K562 (cell line): Measurements from ENCODE around the gene AKAP10. TPM values are rescaled to one million over a fixed set of nuclear protein-coding genes. Genes with fewer than 3 reads are reported as not detected.

Experiments used
- ELF4 ChIP-seq: fragments of 450-650 bp; formaldehyde crosslinking; IDR thresholded peaks from 2 replicates; pipeline ENCODE4 v1.4.0; 2022; ENCODE audit warnings: missing genetic modification characterization
- ETS2 ChIP-seq: IDR thresholded peaks from 2 replicates; pipeline ENCODE4 v1.6.1; 2016; ENCODE audit warnings: borderline replicate concordance, missing genetic modification characterization, mild to moderate bottlenecking, moderate library complexity, missing compliant biosample characterization; ENCODE audit not compliant: poor library complexity, severe bottlenecking
- HOXB6 ChIP-seq: fragments of 250-450 bp; sonication (Bioruptor Pico); IDR thresholded peaks from 2 replicates; pipeline ENCODE4 v1.5.1; 2022; ENCODE audit warnings: mild to moderate bottlenecking, borderline replicate concordance
- MCM7 ChIP-seq, 2 experiments: fragments of 450-650 bp; IDR thresholded peaks; 2 replicates each; pipeline ENCODE4 v1.6.1; 2016 to 2018
- MTA2 ChIP-seq: fragments of 450-650 bp; IDR thresholded peaks from 2 replicates; pipeline ENCODE4 v1.6.1; 2016; ENCODE audit warnings: low read depth
- NCOA6 ChIP-seq: fragments of 450-650 bp; IDR thresholded peaks from 2 replicates; pipeline ENCODE4 v1.6.1; 2017; ENCODE audit warnings: mild to moderate bottlenecking
- SAP30 ChIP-seq: fragments of 200-600 bp; sonication (generic); IDR thresholded peaks from 2 replicates; pipeline ENCODE4 v1.6.1; 2012; ENCODE audit warnings: borderline replicate concordance, low read depth, mild to moderate bottlenecking, moderate library complexity, low read length, control low read depth, inconsistent platforms; ENCODE audit not compliant: insufficient read depth, poor library complexity, severe bottlenecking
- SNAPC5 ChIP-seq: fragments of 250-450 bp; sonication (Bioruptor Pico); IDR thresholded peaks from 2 replicates; pipeline ENCODE4 v1.8.0; 2021; ENCODE audit warnings: moderate library complexity, mild to moderate bottlenecking, inconsistent platforms
- SOX6 ChIP-seq: fragments of 450-650 bp; IDR thresholded peaks from 2 replicates; pipeline ENCODE4 v1.6.1; 2014; ENCODE audit warnings: mild to moderate bottlenecking
- SP1 ChIP-seq: sonication (generic); formaldehyde crosslinking; IDR thresholded peaks from 2 replicates; pipeline ENCODE4 v1.8.1; 2022; ENCODE audit warnings: mild to moderate bottlenecking, missing genetic modification reagents
- SPI1 ChIP-seq: IDR thresholded peaks from 2 replicates; pipeline ENCODE4 v1.6.1; 2011; ENCODE audit warnings: low read depth, low read length, control low read depth, borderline replicate concordance
- SREBF2 ChIP-seq: sonication (generic); formaldehyde crosslinking; IDR thresholded peaks from 2 replicates; pipeline ENCODE4 v1.4.0; 2020; ENCODE audit warnings: mild to moderate bottlenecking, missing genetic modification reagents
- STAG1 ChIP-seq: sonication (generic); formaldehyde crosslinking; IDR thresholded peaks from 2 replicates; pipeline ENCODE4 v1.5.0; 2020; ENCODE audit warnings: missing genetic modification reagents, borderline replicate concordance
- THRA ChIP-seq: fragments of 450-650 bp; IDR thresholded peaks from 2 replicates; pipeline ENCODE4 v1.6.1; 2017; ENCODE audit warnings: mild to moderate bottlenecking, moderate library complexity
- ZNF23 ChIP-seq: fragments of 250-450 bp; sonication (Bioruptor Pico); IDR thresholded peaks from 2 replicates; pipeline ENCODE4 v1.4.0; 2020; ENCODE audit warnings: mild to moderate bottlenecking
- ZNF668 ChIP-seq: fragments of 250-450 bp; sonication (Bioruptor Pico); IDR thresholded peaks from 2 replicates; pipeline ENCODE4 v1.8.0; 2022; ENCODE audit warnings: mild to moderate bottlenecking, inconsistent platforms
- polyA plus RNA-seq, 8 experiments: library from polyadenylated mRNA; depleted of rRNA in 4 of 8; stranded (reverse) in 5 of 8; unstranded in 3 of 8; fragments of >200 nt; fragmentation: Nextera tagmentation in 2 of 8; fragmentation: Illumina TruSeq in 1 of 8; extraction: Ambion mirVana in 2 of 8; extraction: Trizol in 1 of 8; gene quantifications; 2 replicates each; pipeline versions ENCODE4 v1.2.1 to v1.2.3, GENCODE V29; 2011 to 2014; ENCODE audit warnings: inconsistent platforms in 1 of 8, missing spikeins in 1 of 8
- total RNA-seq, 7 experiments: library from RNA; depleted of rRNA in 6 of 7; stranded (reverse); fragments of >200 nt in 6 of 7; fragmentation: Illumina TruSeq in 2 of 7; extraction: Trizol in 2 of 7; gene quantifications; 2 replicates each; pipeline versions ENCODE4 v1.2.1 to v1.2.3, GENCODE V29; 2011 to 2021; ENCODE audit warnings: low replicate concordance in 1 of 7
- TF ChIP-seq, protein P1 (sequence below): fragments of 250-450 bp; sonication (Bioruptor Pico); IDR thresholded peaks from 2 replicates; pipeline ENCODE4 v1.4.0; 2020
- TF ChIP-seq, protein P2 (sequence below): fragments of 250-450 bp; sonication (Bioruptor Pico); IDR thresholded peaks from 2 replicates; pipeline ENCODE4 v1.5.0; 2021
- TF ChIP-seq, protein P3 (sequence below): fragments of 250-450 bp; sonication (Bioruptor Pico); IDR thresholded peaks from 2 replicates; pipeline ENCODE4 v1.8.0; 2022; ENCODE audit warnings: inconsistent platforms, mild to moderate bottlenecking, moderate library complexity, borderline replicate concordance

The AKAP10 gene
- total and polyA plus RNA-seq, 9 of the 15 experiments (the other 6 are each of a cell fraction or from before 2014, with no cell fraction given), result 4.0 to 20.3 (median 8.2) TPM

DNA sequence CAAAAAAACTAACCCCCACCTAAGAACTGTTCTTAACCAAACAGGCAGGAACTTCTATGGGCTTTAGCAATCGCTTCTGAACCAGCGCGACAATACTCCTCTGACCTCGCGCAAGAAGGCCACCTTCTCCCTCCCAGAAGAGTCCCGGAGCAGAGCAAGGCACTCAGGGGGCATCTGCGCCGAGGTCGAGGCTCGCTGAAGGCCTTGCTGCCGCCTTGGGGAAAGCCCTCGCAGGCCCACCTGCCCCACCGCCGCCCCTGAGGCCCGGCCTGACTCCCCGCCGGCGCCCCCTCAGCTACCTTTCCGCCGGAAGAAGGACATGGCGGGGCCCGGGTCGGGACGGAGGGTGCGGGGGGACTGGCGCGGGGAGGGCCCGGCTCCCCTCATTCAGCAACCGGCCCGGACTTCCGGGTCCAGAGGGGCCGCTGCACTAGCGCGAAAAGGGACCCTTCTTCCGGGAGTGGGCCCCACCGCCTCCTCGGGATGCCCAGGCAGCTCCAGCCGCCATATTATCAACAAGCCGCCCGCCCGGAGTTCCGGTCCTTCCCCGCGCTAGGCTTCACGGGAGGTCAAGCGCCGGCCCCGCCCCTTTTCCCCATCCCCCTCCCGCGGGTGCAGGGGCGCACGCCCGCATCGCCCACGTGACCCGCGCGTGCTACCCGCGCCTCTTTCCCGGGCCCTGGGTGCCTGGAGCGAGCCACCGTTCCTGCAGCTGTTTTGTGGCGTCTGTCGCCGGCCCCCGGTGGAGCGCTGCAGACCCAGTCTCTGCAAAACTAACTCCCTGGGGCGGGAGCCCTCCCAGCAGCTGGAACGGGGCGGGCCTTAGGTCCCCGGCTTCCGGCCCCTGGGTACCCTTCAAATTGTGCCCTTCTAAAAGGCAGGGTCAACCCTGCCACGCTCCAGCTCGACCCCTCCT, at the start of gene AKAP10 (continued):
- TF ChIP-seq THRA (no peak), ELF4 (CRISPR knock-in tag) (no peak), SNAPC5 (no peak), SREBF2 (no peak), MCM7 (IDR thresholded peaks at IDR 0.05) (no peak), SAP30 (no peak), SPI1 (no peak), STAG1 (CRISPR knock-in tag) (no peak), MTA2 (no peak), ZNF23 (CRISPR knock-in tag) (no peak), ETS2 (tag) (no peak), SP1 (peak; percentile 67; the same call in 1 of the 2 replicates), SOX6 (no peak), HOXB6 (CRISPR knock-in tag) (no peak), NCOA6 (no peak), ZNF668 (CRISPR knock-in tag) (no peak)
- TF ChIP-seq, protein P1, sequence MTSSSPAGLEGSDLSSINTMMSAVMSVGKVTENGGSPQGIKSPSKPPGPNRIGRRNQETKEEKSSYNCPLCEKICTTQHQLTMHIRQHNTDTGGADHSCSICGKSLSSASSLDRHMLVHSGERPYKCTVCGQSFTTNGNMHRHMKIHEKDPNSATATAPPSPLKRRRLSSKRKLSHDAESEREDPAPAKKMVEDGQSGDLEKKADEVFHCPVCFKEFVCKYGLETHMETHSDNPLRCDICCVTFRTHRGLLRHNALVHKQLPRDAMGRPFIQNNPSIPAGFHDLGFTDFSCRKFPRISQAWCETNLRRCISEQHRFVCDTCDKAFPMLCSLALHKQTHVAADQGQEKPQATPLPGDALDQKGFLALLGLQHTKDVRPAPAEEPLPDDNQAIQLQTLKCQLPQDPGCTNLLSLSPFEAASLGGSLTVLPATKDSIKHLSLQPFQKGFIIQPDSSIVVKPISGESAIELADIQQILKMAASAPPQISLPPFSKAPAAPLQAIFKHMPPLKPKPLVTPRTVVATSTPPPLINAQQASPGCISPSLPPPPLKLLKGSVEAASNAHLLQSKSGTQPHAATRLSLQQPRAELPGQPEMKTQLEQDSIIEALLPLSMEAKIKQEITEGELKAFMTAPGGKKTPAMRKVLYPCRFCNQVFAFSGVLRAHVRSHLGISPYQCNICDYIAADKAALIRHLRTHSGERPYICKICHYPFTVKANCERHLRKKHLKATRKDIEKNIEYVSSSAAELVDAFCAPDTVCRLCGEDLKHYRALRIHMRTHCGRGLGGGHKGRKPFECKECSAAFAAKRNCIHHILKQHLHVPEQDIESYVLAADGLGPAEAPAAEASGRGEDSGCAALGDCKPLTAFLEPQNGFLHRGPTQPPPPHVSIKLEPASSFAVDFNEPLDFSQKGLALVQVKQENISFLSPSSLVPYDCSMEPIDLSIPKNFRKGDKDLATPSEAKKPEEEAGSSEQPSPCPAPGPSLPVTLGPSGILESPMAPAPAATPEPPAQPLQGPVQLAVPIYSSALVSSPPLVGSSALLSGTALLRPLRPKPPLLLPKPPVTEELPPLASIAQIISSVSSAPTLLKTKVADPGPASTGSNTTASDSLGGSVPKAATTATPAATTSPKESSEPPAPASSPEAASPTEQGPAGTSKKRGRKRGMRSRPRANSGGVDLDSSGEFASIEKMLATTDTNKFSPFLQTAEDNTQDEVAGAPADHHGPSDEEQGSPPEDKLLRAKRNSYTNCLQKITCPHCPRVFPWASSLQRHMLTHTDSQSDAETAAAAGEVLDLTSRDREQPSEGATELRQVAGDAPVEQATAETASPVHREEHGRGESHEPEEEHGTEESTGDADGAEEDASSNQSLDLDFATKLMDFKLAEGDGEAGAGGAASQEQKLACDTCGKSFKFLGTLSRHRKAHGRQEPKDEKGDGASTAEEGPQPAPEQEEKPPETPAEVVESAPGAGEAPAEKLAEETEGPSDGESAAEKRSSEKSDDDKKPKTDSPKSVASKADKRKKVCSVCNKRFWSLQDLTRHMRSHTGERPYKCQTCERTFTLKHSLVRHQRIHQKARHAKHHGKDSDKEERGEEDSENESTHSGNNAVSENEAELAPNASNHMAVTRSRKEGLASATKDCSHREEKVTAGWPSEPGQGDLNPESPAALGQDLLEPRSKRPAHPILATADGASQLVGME (CRISPR knock-in tag), result no peak
- TF ChIP-seq, protein P2, sequence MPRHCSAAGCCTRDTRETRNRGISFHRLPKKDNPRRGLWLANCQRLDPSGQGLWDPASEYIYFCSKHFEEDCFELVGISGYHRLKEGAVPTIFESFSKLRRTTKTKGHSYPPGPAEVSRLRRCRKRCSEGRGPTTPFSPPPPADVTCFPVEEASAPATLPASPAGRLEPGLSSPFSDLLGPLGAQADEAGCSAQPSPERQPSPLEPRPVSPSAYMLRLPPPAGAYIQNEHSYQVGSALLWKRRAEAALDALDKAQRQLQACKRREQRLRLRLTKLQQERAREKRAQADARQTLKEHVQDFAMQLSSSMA (CRISPR knock-in tag), result no peak
- TF ChIP-seq, protein P3, sequence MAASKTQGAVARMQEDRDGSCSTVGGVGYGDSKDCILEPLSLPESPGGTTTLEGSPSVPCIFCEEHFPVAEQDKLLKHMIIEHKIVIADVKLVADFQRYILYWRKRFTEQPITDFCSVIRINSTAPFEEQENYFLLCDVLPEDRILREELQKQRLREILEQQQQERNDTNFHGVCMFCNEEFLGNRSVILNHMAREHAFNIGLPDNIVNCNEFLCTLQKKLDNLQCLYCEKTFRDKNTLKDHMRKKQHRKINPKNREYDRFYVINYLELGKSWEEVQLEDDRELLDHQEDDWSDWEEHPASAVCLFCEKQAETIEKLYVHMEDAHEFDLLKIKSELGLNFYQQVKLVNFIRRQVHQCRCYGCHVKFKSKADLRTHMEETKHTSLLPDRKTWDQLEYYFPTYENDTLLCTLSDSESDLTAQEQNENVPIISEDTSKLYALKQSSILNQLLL, result no peak
